Nucleus accumbens (tissue), 56 donors: ENCODE data around the gene DRGX.

Experiments
- DNase-seq, 56 donors: peaks; one replicate each; lab custom pipeline; 2025; lab: John Stamatoyannopoulos, UW

The DRGX gene

DNA sequence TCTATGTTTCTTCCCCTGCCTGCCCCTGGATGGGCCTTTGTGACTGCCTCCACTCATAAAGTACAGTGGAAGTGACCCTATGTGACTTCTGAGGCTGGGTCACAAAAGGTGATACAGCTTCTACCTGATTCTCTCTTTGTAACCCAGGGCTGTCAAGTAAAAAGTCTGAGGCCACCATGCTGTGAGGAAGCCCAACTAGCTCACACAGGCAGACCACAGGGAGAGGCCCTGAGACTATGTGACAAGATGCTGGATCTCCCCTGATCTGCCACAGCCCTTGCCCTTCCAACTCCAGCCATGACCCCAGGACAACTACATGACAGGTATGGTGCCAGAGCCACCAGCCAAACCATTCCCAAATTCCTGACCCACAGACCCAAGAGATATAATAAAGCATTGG, 45.8 kb downstream of the DRGX start:
- no peak for DNase-seq

DNA sequence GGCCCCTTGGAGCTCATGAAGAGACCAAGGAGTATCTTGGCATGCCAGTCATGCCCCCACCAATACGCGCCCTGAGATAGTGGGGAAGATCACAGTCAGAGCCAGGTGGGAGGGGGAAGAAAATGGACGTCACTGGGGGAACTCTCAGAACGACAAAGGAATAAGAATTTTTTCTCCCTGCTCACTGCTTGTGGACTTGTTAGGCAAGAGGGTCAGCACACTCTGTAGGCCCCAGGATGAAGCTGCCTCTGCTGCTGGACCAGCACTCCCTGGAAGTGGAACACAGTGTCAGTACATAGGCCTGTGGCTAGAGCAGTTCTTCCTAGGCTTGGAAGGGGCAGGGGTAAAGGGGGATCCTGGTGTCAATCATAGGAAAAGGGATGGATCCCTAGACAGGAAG, 46.5 kb downstream of the DRGX start:
- DNase-seq, result no peak

DNA sequence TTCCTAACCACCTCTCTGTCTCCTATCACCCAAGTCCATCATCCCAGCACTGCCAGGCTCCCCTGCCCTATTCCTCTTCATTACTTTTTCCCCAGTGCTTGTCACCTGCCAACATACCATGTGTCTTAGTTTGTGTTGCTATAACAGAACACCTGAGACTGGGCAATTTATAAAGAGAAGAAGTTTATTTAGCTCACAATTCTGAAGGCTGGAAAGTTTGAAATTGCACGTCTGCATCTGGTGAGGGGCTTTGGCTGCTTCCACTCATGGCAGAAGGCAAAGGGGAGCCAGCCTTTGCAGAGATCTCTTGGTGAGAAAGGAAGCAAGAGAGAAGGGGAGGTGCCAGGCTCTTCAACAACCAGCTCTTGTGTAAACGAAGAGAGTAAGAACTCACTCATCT, 47.3 kb downstream of the DRGX start:
- no peak for DNase-seq

DNA sequence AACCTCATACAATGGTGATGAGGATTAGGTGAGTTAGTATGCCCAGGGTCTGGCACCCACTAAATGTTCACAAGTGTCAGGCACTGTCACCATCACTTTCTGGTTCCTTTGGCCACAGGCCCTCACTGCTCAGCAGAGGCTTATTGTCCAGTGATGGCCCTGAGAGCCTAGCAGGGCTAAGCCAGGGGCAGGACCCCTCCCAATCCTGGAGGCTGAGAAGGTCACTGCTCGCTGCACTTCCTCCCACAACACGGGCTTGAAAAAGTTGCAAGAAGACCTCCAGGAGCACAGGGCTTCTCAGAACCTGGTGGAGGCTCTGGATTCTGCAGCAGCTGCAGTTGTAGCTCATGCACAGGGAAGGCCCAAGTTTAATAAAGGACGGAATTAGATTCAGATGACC, 48.1 kb downstream of the DRGX start:
- DNase-seq, result no peak

DNA sequence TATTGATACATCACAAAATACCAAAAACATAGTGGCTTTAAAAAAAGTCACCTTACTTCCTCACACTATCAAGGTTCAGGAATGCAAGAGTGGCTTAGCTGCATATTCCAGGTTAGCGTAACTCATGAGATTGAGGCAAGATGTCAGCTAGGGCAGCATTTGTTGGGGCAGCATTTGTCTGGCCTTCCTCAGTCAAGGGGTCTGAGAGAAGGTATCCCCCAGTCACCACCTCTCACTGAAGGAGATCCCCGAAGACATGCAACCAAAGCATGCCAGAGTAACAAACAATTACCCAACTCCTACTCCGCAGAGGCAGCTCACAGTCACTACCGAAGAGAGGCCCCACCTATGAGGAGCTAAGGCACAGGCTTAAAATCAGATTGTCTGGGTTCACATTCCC, 48.5 kb downstream of the DRGX start:
- no peak for DNase-seq

DNA sequence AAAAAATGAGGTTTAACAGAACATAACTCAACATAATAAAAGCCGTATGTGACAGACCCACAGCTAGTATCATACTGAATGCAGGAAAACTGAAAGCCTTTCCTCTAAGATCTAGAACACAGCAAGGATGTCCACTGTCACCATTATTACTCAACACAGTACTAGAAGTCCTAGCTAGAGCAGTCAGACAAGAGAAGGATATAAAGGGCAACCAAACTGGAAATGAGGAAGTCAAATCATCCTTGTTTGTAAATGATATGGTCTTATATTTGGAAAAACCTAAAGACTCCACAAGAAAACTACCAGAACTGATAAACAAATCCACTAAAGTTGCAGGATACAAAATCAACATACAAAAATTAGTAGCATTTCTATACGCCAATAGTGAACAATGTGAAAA, 51.0 kb downstream of the DRGX start:
- DNase-seq, result no peak

DNA sequence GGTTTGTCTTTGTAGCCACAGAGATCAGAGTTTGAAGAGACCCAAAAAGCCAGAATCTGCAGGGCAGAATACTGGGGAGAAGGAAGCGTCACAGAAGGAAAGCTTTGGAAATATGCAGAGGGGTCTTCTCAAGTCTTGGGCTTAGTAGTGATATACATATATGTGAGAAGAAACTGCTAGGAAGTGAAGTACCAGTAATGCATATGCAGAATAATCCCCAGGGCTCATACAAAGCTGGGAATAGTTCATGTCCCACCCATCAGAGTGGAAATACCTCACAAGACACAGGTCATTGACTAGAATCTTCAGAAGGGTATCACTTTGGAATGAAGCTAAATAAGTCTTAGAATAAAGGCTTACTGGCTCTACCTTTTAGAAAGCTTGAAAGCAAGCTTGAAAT, 57.3 kb downstream of the DRGX start:
- DNase-seq, result no peak

DNA sequence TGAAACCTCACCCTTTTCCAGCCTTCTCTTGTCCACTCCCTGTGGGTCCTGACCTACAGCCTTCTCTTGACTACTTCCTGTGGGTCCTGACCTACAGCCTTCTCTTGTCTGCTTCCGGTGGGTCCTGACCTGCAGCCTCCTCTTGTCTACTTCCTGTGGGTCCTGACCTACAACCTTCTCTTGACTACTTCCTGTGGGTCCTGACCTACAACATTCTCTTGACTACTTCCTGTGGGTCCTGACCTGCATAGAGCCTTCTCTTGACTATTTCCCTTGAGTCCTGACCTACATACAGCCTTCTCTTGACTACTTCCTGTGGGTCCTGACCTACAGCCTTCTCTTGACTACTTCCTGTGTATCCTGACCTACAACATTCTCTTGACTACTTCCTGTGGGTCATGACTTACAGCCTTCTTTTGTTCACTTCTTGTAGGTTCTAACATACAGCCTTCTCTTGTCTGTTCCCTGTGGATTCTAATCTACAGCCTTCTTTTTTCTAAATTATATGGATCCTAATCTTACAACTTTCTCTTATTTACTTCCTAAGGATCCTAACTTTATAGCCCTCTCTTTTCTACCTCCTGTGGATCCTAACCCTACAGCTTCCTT, 60.4 kb downstream of the DRGX start:
- DNase-seq, result no peak

DNA sequence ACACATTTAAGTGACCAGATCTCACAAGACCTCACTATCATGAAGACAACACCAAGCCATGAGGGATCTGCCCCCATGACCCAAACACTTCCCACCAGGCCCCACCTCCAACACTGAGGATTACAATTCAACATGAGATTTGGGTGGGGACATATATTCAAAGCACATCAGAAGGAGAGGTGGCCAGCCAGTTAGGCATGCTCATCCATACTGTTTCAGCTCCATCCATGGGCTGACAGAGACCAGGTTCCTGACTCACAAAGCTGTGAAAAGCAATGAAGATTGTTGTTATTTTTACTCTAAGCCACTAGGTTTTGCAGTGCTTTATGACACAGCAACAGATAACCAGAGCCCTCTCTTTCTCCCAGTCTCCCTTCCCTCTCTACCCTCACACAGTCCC, 60.9 kb downstream of the DRGX start:
- DNase-seq, result no peak

DNA sequence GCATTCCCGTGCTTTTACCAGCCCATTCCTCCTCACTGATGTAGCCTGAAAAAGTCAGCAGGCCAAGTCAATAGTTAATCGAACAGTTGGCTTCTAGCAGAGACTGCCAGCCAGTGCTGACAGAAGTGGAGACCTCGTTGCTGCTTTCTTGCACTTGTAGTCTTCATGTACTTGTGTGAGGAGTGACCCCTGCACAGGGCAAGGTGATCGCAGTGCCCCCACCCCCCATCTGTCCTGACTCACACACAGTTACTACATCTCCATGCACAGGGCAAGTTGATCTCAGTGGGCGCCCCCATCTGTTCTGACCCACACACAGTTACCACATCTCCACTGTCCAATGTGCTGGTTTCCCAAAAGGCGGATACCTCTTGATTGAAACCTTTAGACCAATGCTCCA, 62.7 kb downstream of the DRGX start:
- no peak for DNase-seq

DNA sequence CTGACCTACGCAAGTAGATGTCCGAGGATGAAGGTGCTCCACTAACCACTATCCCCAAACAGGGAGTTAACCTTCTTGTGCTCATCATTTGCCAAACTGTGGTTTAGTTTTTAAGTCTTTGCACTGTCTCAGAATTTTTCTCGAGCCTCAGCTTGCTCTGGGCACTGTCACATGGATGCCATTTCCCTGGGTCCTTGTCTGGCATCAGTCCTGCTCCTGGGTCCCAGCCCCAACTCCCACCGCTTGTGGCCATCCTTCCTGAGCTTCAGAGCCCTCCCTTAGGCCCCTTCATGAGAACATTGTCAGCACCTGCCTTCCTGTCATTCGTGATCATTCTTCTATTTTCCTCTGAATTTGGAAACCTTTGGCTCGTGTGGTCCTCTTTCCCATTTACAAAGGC, 63.1 kb downstream of the DRGX start:
- DNase-seq, result no peak

DNA sequence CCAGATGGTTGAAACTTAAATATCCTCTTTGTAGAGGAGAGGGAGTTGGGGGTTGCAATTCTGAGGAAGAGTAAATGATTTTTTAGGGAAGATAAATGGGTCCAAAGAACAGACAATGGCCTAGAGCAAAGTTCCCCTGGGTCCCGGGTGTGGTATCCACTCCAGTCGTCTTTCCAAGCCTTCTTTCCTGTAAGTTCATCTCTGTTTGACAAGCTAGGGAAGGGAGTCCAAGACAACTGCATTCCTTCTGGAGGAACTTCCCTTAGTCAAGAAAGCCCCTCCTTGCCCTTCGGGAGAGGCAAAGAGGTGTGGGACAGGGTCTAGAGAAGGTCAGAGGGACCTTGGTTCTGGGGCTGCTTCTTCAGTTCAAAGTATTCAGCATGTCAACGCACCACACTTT, 63.6 kb downstream of the DRGX start:
- no peak for DNase-seq

DNA sequence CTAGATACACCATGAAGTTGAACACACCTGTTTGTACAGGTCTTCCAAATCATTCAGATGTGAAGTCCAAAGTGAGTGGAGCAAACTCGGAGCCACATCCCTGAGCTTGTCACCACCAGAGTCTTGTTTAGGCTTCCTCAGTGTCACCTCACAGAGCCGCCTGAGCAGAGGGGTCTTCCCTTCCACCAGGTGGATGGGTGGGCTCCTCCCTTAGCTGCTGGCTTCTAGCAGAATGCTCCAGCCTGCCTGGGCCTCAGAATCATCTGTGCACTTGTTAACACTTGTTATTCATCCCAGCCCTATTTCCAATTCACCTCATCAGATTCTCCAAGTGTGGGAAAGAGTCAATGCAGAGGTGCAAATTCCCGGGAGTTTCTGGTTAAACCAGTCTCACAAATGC, 64.5 kb downstream of the DRGX start:
- DNase-seq, result no peak

DNA sequence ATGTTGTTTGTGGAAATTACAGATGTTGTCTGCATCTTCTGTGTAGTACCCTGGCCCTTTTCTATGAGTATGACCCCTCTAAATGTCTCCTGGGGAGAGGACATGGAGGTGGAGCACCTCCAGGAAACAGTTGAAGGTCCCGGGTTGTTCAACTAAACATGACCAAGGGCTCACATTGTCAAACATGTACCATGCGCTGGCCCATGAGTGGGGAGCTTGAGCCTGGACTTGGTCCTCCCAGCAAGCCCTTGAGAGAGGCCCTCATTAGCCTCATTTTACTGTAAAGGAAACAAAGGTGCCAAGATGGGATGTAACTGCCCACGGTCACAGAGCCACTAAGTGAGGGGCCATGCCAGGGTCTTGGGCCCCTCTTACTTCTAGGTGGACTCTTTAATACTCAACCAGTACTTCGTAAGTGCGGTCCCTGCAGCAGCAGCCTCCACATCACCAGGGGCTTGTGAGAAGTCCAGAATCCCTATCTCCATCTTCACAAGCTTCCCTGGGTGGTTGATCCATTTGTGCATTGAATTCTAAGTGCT, 65.7 kb downstream of the DRGX start:
- DNase-seq, result no peak

DNA sequence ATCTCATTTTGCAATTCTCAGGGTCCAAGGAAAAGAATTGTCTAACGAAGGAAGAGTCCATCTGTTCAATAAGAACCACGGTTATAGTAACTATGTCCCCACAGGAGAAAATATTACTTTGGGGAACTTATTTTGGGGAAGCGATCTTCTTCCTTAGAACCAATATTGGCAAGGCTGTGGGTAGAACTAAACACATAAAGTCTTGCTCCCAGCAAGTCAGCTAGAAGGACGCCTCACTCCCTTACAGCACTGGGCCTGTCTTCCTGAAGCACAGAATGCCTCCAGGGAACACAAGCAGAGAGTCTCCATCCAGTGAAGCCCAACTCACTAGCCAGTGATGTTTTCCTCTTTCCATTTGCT, 66.8 kb downstream of the DRGX start:
- no peak for DNase-seq

DNA sequence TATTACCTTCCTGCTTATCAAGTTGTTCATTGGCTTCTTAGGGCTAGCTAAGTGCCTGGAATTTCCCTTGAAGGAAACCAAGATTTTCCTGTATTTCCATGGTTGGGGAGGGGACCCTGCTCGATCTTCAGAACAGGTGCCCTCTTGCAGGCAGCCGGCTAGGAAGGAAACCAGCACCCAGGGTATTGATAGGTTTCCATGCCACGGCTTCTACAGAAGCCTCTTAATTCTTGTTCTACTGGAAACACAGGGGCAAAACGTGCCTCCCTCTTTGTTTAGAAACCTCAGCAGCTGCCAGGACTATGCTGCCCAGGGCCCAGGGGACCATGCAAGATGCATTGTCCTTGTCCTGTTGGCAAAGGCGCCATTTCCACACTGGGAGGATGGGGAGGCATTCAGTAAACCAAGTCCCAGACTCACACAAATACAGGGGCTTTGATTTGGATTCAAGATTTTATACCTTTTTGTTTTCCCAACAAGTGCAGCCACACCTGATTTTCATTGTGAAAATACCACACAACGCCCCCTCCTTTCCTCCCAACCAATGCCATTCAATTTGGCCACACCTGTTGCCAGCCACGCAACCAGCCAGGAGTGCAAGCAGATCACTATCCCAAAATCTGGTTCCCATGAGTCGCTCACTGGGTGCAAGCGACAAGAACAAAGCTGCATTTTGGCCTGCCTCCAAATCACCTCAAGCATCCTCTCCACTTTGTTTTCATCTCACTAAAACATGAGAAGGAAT, 67.3 kb downstream of the DRGX start:
- DNase-seq, result no peak

DNA sequence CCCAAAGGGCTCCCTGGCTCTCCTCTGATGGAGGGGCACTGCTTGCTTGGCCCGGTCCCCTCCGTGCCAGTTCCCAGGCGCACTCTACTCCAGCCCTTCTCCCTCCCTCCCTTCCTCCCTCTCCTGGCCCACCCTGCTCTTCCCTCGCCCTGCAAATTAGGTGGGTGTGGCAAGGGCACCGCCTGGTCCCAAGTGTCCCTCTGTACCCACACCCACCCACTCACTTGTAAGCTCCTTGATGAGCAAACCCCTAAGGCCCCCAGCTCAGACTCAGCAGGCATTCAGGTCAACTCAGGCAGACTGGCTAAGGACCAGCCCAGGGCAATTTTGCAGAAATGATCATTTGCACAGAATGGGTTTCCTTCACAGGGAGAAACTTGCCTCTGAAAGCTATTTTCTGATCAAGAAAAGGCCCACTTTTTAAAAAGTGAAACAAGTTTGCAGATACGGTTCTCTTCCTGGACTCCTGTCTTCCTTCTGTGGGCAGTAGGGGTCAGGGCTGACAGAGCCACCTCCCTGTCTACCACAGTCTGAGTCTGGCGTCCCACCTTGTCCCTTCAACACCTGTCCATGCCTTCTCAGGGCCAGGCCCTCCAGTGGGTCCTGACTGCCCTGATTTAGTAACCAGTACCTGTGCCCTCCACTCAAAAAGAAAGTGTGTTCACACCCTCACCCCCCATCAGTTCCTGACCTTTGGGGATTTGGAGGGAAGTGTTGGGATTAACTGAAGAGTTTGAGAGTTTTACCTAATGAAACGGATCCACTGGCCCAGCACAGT, 68.7 kb downstream of the DRGX start:
- DNase-seq, result no peak

DNA sequence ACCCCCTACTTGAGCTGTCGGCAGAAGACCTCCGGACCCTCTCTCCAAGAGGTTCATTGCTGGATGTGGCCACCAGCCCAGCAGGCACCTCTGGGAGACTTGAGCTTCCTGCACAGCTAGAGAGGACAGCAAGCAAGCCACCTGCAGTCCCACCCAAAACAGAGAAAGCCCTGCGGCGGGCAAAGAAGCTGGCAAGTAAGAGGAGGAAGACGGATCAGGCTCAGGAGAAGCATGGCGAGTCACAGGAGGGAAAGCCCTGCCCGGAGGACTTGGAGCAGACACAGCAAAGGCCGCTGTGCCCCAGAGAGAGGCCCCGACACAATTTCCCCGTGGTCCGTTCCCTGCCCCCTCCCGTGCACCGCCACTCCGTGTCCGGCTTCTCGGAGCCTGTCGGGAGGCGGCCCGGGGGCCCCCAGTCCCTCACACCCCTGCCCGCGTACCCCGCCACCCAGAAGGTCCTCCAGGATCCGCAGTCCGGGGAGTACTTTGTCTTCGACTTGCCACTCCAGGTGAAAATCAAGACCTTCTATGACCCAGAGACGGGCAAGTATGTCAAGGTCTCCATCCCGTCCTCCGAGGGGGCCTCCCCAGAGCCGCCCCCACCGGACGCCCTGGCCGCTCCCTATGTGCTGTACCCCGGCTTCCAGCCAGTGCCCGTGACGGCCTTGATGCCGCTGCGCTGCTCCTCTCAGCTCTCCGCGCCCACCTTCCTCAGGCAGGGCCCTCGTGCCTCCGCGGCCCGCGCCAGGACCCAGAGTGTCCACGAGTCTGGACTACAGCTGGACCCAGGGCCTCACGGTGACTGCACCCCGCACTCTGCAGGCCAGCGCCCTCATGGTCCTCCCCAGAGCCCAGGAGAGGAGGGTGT, 69.7 kb downstream of the DRGX start:
- DNase-seq, result no peak

DNA sequence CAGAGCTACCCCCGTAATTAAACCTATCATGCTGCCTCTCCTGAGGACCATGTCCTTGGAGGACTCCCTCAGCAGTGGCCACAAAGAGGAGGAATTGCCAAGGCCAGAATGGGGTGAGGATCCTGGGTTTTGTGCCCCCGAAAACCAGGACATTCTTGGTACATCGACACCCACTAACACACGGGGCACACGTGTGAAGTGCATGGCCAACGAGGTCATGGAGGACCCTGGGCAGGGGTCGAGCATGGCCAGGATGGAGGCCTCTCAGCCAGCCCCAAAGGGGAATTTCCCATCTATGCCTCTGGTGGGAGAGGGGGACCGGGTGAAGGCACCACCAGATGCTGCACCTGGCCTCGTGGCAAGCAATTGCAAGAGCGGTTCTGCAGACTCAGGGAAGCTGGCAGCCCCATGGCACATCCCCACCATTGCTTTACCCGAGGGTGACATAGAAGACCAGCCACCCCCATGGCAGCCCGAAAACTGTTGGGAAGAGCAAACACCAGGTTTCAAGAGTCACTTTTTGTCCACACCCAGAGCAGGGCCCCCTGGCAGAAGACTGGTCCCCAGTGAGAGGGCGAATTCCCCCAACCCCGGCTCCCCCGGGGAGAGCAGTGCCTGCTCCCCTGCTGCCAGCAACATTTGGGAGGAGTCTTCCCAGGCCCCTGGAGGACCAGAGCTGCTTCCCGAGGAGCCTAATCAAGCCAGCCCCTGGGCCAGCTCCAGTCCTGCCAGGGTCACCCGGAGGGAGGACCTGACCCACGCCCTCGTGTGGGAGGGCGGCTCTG, 70.6 kb downstream of the DRGX start:
- no peak for DNase-seq

DNA sequence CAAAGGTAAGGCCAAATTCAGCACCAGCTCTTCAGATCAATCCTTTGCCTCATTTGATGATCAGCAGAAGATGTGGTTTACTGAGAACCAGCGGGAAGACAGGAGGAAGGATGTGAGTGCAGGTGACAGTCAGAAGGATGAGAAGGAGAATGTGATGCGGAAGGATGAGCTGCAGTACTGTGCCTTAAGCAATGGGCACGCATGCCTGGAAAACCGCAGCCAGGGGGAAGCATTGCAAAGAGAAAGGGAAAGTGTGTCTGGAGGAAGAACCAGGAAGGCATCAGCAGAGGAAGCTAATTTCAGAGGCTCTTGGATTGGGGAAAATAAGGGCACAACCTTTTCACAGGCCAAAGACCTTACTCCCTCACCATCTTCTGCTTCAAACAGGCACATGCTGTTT, 71.2 kb downstream of the DRGX start:
- no peak for DNase-seq
